Activated CD4-positive, alpha-beta T cell treated with anti-CD3 and anti-CD28 coated beads for 36 hours (primary cell): ENCODE measurements around the gene PEG3. TPM values are rescaled to one million over a fixed set of nuclear protein-coding genes. Genes with fewer than 3 reads are reported as not detected.

ENCODE experiments used
- ATAC-seq: fragments of 200-7000 bp; cut with Tn5 transposase; one replicate; pipeline ENCODE4 v1.10.0; 2021; ENCODE audit warnings: mild to moderate bottlenecking, moderate library complexity
- CTCF ChIA-PET: fragments of 350-600 bp; sonication (Branson Sonifier 250); formaldehyde crosslinking; loops from one replicate; lab custom pipeline; 2021; ENCODE audit warnings: antibody characterized with exemption; lab: Charles Lee
- POLR2A ChIA-PET: fragments of 350-600 bp; sonication (Branson Sonifier 250); formaldehyde crosslinking; loops from one replicate; lab custom pipeline; 2021; ENCODE audit warnings: antibody characterized with exemption, inconsistent platforms; lab: Charles Lee
- DNase-seq: peaks from one replicate; pipeline ENCODE4 v3.0.0-alpha.2; 2020
- H3K27ac Mint-ChIP-seq: one replicate; pipeline ENCODE4 v1.8.0; 2021; ENCODE audit warnings: mixed read lengths
- H3K27me3 Mint-ChIP-seq: one replicate; pipeline ENCODE4 v1.8.0; 2021; ENCODE audit warnings: mixed read lengths
- H3K36me3 Mint-ChIP-seq: one replicate; pipeline ENCODE4 v1.8.0; 2021; ENCODE audit warnings: low read depth, mixed read lengths
- H3K4me1 Mint-ChIP-seq: one replicate; pipeline ENCODE4 v1.8.0; 2021; ENCODE audit warnings: mixed read lengths
- H3K4me3 Mint-ChIP-seq: one replicate; pipeline ENCODE4 v1.8.0; 2021; ENCODE audit warnings: mild to moderate bottlenecking, moderate library complexity, mixed read lengths
- H3K9me3 Mint-ChIP-seq: one replicate; pipeline ENCODE4 v1.8.0; 2021; ENCODE audit warnings: low read depth, mixed read lengths
- intact Hi-C, 2 experiments: fragments of 100-400 bp; cut with DNase I in 1 of 2; cut with micrococcal nuclease in 1 of 2; formaldehyde crosslinking; loops; one replicate each; pipeline versions ENCODE4 v1.14.2 to v1.15.1; 2022 to 2024; cut with DNase I, micrococcal nuclease
- total RNA-seq, 2 experiments: library from RNA; stranded (reverse); gene quantifications; one replicate each; pipeline ENCODE4 v1.2.3, GENCODE V29; 2021

The PEG3 gene
- total RNA-seq = not detected

GRCh38 chr19:56840451-56841192 is at the start of gene PEG3, which contains the start of gene ZIM2:
TSS of gene PEG3 (minus strand) at chr19:56840726. CDS start at chr19:56824655, 16,071 bp downstream.
TSS of gene ZIM2 (minus strand) at chr19:56840726. CDS start at chr19:56824277, 16,449 bp downstream.
- DNase-seq (no peak), ATAC-seq (no peak)
- Mint-ChIP-seq H3K36me3 (peaks cover 23% of the 10 kb centered on the region), H3K4me3 (no peak within 1 kb of the TSS), H3K27me3 (peaks cover 18% of the 10 kb centered on the region), H3K4me1 (no peaks in the 10 kb centered on the region), H3K27ac (no peak within 1 kb of the TSS), H3K9me3 (peaks cover 37% of the 10 kb centered on the region)
- CTCF ChIA-PET = no interaction called here
- POLR2A ChIA-PET = no interaction called here
- intact Hi-C loops = no loop called here

GRCh38 chr19:56885173-56885985 is 44.9 kb upstream of the PEG3 start:
- H3K9me3 Mint-ChIP-seq = peaks cover 38% of the 10 kb centered on the region
- intact Hi-C loops = no loop called here
- ATAC-seq = no peak
- no peak for DNase-seq
- H3K36me3 Mint-ChIP-seq = peaks cover 7% of the 10 kb centered on the region
- ChIA-PET POLR2A (no interaction called here), CTCF (no interaction called here)
- H3K4me1 Mint-ChIP-seq = no peaks in the 10 kb centered on the region
- H3K4me3 Mint-ChIP-seq = no peak overlapping the region
- H3K27ac Mint-ChIP-seq = no peak overlapping the region
- H3K27me3 Mint-ChIP-seq = no peaks in the 10 kb centered on the region

- intact Hi-C loops = no loop called here
- ATAC-seq = no peak
- H3K27ac Mint-ChIP-seq = no peak overlapping the region
Measured at GRCh38 chr19:56884441-56884840, 43.9 kb upstream of the PEG3 start.

GRCh38 chr19:56880592-56881190 is 40.2 kb upstream of the PEG3 start:
- POLR2A ChIA-PET = no interaction called here
- DNase-seq (no peak), ATAC-seq (no peak)
- H3K4me1 Mint-ChIP-seq = no peaks in the 10 kb centered on the region
- no peak overlapping the region for H3K4me3 Mint-ChIP-seq
- H3K27ac Mint-ChIP-seq = no peak overlapping the region
- H3K27me3 Mint-ChIP-seq = no peaks in the 10 kb centered on the region
- peaks cover 21% of the 10 kb centered on the region for H3K9me3 Mint-ChIP-seq
- H3K36me3 Mint-ChIP-seq = peaks cover 7% of the 10 kb centered on the region
- intact Hi-C loops = no loop called here
- CTCF ChIA-PET = interaction anchor here (0.5 kb wide), 1 partner anchor 532 kb away, joined by 3 read pairs; no protein-coding TSS in a partner anchor

More at GRCh38 chr19:56884441-56884840, 43.9 kb upstream of the PEG3 start:
- H3K4me1 Mint-ChIP-seq = no peaks in the 10 kb centered on the region
- H3K9me3 Mint-ChIP-seq = peaks cover 39% of the 10 kb centered on the region
- no peaks in the 10 kb centered on the region for H3K27me3 Mint-ChIP-seq
- ChIA-PET POLR2A (no interaction called here), CTCF (no interaction called here)
- no peak for DNase-seq
- H3K36me3 Mint-ChIP-seq = peaks cover 7% of the 10 kb centered on the region
- no peak overlapping the region for H3K4me3 Mint-ChIP-seq

- Mint-ChIP-seq H3K27me3 (no peaks in the 10 kb centered on the region), H3K36me3 (peaks cover 5% of the 10 kb centered on the region), H3K9me3 (peaks cover 33% of the 10 kb centered on the region), H3K4me1 (no peaks in the 10 kb centered on the region), H3K27ac (no peak overlapping the region), H3K4me3 (no peak overlapping the region)
- ATAC-seq (no peak), DNase-seq (no peak)
- ChIA-PET POLR2A (no interaction called here), CTCF (no interaction called here)
- intact Hi-C loops = no loop called here
Measured at GRCh38 chr19:56877069-56877715, 36.7 kb upstream of the PEG3 start.

GRCh38 chr19:56875717-56876116 is 35.2 kb upstream of the PEG3 start:
- Mint-ChIP-seq H3K9me3 (peaks cover 35% of the 10 kb centered on the region), H3K27me3 (no peaks in the 10 kb centered on the region), H3K27ac (no peak overlapping the region), H3K36me3 (peaks cover 7% of the 10 kb centered on the region), H3K4me1 (no peaks in the 10 kb centered on the region), H3K4me3 (no peak overlapping the region)
- intact Hi-C loops = no loop called here
- CTCF ChIA-PET = no interaction called here
- ATAC-seq (no peak), DNase-seq (no peak)
- POLR2A ChIA-PET = no interaction called here

- no peak for ATAC-seq
- ChIA-PET CTCF (no interaction called here), POLR2A (no interaction called here)
- no peak for DNase-seq
- Mint-ChIP-seq H3K36me3 (peaks cover 7% of the 10 kb centered on the region), H3K4me3 (no peak overlapping the region), H3K9me3 (peaks cover 37% of the 10 kb centered on the region), H3K27ac (no peak overlapping the region), H3K4me1 (no peaks in the 10 kb centered on the region), H3K27me3 (no peaks in the 10 kb centered on the region)
- intact Hi-C loops = no loop called here
Measured at GRCh38 chr19:56874530-56874929, 34.0 kb upstream of the PEG3 start.

GRCh38 chr19:56873493-56873892 is 33.0 kb upstream of the PEG3 start:
- H3K27ac Mint-ChIP-seq = no peak overlapping the region
- peaks cover 37% of the 10 kb centered on the region for H3K9me3 Mint-ChIP-seq
- ATAC-seq (no peak), DNase-seq (no peak)
- POLR2A ChIA-PET = no interaction called here
- no peak overlapping the region for H3K4me3 Mint-ChIP-seq
- CTCF ChIA-PET = no interaction called here
- peaks cover 7% of the 10 kb centered on the region for H3K36me3 Mint-ChIP-seq
- intact Hi-C loops = no loop called here
- H3K4me1 Mint-ChIP-seq = no peaks in the 10 kb centered on the region
- no peaks in the 10 kb centered on the region for H3K27me3 Mint-ChIP-seq

- ATAC-seq (no peak), DNase-seq (no peak)
- CTCF ChIA-PET = no interaction called here
- H3K4me3 Mint-ChIP-seq = no peak overlapping the region
- no peaks in the 10 kb centered on the region for H3K27me3 Mint-ChIP-seq
- H3K9me3 Mint-ChIP-seq = peaks cover 43% of the 10 kb centered on the region
- H3K4me1 Mint-ChIP-seq = no peaks in the 10 kb centered on the region
- H3K27ac Mint-ChIP-seq = no peak overlapping the region
- peaks cover 3% of the 10 kb centered on the region for H3K36me3 Mint-ChIP-seq
- intact Hi-C loops = no loop called here
- POLR2A ChIA-PET = no interaction called here
Measured at GRCh38 chr19:56869886-56870285, 29.4 kb upstream of the PEG3 start.

GRCh38 chr19:56868446-56868845 is 27.9 kb upstream of the PEG3 start:
- DNase-seq (no peak), ATAC-seq (no peak)
- CTCF ChIA-PET = interaction anchor here (0.6 kb wide), 1 partner anchor 200 kb away, joined by 3 read pairs; no protein-coding TSS in a partner anchor
- Mint-ChIP-seq H3K27me3 (no peaks in the 10 kb centered on the region), H3K9me3 (peaks cover 44% of the 10 kb centered on the region), H3K36me3 (peaks cover 8% of the 10 kb centered on the region), H3K27ac (no peak overlapping the region), H3K4me3 (no peak overlapping the region), H3K4me1 (no peaks in the 10 kb centered on the region)
- intact Hi-C loops = no loop called here
- POLR2A ChIA-PET = no interaction called here

- intact Hi-C loops = no loop called here
- ChIA-PET POLR2A (no interaction called here), CTCF (no interaction called here)
- H3K4me3 Mint-ChIP-seq = no peak overlapping the region
- no peaks in the 10 kb centered on the region for H3K27me3 Mint-ChIP-seq
- ATAC-seq (no peak), DNase-seq (no peak)
- peaks cover 38% of the 10 kb centered on the region for H3K9me3 Mint-ChIP-seq
- peaks cover 5% of the 10 kb centered on the region for H3K36me3 Mint-ChIP-seq
- H3K4me1 Mint-ChIP-seq = no peaks in the 10 kb centered on the region
- H3K27ac Mint-ChIP-seq = no peak overlapping the region
Measured at GRCh38 chr19:56866538-56866937, 26.0 kb upstream of the PEG3 start.
